Measurements from ENCODE around the gene WNT11.

DNA sequence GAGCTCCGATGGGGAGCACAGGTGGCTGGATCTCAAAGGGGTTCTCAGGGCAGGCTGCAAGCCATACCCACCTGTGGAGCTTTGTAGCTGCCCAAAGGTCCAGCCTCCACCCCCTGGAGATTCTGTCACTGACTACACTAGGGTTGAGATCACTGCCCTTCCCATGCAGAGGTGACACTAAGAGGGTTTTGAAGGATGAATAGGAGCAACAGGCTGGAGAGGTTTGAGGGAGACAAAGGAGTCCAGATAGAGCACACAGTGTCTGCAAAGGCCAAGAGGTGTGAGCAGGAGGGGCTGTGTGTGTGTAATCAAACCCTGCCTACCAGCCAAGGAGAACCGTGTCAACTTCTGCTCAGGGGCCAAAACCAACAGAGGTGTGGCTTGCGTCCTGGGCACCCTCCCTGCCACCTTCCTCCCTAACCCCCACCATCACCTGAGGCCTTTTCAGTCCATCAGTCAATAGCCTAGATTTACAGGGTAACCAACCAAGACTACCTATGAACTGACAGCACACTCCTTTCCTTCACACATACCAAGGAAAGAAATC lies 43.0 kb upstream of the WNT11 start:
- TF ChIP-seq GATA2 (IDR thresholded peaks at IDR 0.05; ENCODE audit: low read depth, low read length) (no peak), GATA3 (IDR thresholded peaks at IDR 0.05; ENCODE audit: low read depth, low read length) (no peak)
